Forelimb muscle (tissue), 1 donor: ENCODE data around the gene NOXA1. TPM values are rescaled to one million over a fixed set of nuclear protein-coding genes. Genes with fewer than 3 reads are reported as not detected.
"Not testable (repeated sequence)": the region's sequence is repeated elsewhere in the genome, so short reads cannot be mapped to it uniquely, and the experiment has no call there.

Experiments used
- DNase-seq: peaks from one replicate; pipeline ENCODE4 v3.0.0-alpha.2; 2013; ENCODE audit warnings: low read depth
- polyA plus RNA-seq: library from polyadenylated mRNA; unstranded; fragments of 120-200 nt; gene quantifications from one replicate; pipeline ENCODE4 v1.2.1, GENCODE V29; 2013; ENCODE audit not compliant: insufficient read length

Gene NOXA1, protein sequence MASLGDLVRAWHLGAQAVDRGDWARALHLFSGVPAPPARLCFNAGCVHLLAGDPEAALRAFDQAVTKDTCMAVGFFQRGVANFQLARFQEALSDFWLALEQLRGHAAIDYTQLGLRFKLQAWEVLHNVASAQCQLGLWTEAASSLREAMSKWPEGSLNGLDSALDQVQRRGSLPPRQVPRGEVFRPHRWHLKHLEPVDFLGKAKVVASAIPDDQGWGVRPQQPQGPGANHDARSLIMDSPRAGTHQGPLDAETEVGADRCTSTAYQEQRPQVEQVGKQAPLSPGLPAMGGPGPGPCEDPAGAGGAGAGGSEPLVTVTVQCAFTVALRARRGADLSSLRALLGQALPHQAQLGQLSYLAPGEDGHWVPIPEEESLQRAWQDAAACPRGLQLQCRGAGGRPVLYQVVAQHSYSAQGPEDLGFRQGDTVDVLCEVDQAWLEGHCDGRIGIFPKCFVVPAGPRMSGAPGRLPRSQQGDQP
- 2.2 TPM for polyA plus RNA-seq

DNA sequence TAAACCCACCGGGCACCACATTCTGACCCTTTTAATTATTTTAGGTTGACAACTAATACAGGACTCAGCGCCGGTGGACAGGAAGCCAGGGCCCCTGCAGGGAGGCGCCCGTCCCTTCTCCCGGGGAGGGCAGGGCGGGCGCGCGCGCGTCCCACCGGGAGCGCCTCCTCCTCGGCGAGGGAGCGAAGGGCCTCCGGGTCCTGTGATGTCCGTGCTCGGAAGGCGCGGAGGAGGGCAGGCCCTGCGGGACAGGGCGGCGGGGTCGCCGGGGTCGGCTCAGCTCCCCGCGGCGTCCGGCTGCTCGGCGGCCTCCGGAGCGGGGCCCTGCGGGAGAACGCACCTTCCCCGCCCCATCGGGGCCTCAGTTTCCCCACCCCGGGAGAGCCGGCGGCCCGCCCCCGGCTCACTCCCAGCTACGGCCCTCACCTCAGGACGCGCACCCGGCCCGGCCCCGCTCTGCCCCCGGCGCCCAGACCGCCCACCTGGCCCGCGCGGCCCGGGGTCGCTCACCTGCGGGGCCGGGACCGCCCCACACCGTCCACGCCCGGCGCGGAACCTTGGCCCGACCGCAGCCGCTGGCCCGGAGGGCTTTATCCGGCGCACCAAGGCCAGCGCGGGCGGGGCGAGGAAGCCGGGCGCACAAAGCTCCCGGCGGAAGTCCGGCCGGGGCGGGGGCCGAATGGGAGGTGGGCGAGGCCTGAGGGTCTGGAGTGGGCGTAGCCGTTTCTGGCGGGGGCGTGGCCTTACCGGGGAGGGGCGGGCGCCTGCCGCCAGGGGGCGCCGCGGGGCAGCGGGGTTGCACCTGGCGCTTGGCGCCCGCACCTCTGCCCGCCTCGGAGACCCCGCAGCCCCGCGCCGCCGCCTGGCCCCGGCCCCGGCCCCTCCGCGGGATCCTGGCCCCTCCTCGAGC, at the start of gene NOXA1, which contains the start of gene EXD3:
Gene NOXA1, plus strand, starts transcription at position 790 of the 910 bp plus-strand sequence. CDS start 137 bp downstream, outside the sequence.
Gene EXD3, minus strand, starts transcription at position 559 of the 910 bp plus-strand sequence. CDS start 27,805 bp downstream, outside the sequence.
- no peak for DNase-seq

DNA sequence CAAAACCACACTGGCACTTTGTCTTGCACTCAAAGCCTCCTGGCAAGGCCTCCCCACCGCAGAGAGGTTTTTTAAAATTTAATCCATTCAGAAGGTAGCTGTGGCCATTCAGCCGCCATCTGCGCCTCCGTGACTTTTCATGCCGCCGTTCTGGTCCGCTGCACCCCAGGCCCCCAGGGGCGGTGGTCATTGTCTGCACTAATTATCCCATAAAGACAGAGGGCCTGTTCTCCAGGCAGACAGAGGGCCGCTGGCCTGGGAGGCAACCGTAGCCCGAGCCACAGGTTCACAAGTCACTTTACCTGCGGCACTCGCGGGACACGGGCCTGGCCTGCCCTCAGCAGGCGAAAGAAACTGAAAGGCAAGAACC, 49.6 kb upstream of the NOXA1 start:
- no peak for DNase-seq

DNA sequence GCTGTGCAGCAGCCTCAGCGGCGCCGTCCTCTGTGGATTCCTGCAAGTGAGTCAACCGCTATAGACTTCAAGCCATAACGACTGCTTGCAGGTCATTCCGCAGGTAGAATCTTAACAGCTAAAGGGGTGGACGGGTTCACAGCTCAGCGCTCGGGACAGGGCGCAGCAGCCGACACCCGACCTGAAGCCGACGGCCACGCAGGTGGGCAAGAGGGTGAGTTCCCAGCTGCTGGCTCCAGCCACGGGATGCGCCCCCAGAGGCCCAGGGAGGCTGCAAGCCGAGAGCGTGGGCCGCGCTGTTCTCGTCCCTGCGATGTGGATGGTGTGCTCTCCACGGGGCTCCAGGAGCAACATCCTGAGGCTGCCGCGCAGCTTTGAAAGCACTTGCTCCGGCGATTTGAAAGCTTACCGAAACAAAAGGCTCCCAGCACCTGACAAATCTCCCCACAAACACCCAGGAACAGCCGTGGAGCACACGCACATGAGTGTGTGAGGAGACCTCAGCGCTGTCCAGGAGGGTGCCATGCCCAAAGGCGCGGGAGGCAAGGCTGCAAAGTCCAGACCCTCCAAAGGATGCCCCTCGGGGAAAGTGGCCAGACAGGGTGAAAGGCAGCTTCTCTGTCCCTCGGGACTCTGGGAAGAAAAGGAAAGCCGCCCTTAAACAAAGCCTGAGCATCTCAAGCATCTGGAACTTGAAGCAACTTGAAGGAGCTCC, 48.9 kb upstream of the NOXA1 start:
- no peak for DNase-seq

DNA sequence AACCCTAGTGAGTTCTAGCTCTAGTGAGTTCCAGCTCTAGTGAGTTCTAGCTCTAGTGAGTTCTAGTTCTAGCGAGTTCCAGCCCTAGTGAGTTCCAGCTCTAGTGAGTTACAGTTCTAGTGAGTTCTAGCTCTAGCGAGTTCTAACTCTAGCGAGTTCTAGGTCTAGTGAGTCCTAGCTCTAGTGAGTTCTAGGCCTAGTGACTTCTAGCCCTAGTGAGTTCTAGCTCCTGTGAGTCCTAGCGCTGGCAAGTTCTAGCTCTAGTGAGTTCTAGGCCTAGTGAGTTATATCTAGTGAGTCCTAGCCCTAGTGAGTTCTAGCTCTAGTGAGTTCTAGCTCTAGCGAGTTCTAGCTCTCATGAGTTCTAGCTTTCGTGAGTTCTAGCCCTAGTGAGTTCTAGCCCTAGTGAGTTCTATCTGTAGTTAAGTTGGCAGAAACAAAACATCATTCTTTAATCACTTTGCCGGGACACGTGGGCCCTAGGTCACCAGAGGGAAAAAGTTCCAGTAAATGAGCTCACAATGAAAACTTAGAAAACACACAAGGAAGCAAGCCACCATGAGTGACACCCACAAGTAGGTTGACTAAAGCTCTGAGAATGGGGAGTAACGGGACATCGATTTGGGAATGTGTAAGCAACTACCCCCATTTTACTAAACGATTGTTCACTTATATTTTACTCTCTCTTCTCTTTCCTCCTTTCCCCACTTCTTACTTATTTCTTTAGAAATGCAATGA, 47.7 kb upstream of the NOXA1 start:
- no peak for DNase-seq

DNA sequence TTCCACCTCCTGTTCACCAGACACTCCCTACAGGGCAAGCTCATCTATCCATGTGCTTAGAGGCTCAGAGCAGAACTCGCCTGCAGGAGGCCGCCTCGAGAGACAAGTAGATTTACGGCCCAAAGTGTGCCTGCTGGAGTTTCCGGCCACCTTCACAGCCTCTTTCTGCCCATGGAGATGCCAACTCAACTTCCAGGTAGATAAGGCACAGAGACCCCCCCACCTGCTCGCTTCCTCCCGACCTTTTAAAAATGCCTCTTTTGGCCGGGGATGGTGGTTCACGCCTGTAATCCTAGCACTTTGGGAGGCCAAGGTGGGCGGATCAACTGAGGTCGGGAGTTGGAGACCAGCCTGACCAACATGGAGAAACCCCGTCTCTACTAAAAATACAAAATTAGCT, 46.8 kb upstream of the NOXA1 start:
- DNase-seq = no peak

DNA sequence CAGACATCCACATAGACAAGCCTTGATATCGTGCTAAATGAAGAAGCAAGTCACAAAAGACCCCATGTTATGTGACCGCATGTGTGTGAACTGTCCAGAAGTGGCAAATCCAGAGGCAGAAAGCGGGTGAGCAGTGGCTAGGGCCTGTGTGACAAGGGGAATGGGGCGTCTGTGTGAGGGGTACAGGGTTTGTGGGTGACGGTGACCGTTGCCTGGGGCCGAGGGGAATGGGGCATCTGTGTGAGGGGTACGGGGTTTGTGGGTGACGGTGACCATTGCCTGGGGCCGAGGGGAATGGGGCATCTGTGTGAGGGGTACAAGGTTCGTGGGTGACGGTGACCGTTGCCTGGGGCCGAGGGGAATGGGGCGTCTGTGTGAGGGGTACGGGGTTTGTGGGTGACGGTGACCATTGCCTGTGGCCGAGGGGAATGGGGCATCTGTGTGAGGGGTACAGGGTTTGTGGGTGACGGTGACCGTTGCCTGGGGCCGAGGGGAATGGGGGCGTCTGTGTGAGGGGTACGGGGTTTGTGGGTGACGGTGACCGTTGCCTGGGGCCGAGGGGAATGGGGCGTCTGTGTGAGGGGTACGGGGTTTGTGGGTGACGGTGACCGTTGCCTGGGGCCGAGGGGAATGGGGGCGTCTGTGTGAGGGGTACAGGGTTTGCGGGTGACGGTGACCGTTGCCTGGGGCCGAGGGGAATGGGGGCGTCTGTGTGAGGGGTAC, 44.3 kb upstream of the NOXA1 start:
- not testable (repeated sequence) for DNase-seq

DNA sequence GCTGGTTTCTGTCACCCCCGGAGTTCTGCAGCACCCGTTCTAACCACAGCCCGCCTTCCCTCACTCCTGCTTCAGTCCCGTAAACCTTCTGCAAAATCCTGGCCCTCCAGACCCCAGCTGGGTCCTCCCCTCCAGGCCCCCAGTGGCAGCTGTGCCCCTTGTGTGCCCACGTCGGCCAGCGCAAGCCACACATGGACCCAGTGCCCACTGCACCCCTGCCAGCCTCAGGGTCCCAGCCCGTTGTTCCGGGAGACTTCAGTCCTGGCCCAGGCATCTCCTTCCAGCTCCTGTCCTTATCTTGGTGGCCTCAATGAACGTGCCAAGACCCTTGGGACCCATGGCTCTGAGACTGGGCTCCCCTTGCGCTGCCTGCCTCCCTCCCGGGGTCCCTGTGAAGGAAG, 43.4 kb upstream of the NOXA1 start:
- DNase-seq = no peak

DNA sequence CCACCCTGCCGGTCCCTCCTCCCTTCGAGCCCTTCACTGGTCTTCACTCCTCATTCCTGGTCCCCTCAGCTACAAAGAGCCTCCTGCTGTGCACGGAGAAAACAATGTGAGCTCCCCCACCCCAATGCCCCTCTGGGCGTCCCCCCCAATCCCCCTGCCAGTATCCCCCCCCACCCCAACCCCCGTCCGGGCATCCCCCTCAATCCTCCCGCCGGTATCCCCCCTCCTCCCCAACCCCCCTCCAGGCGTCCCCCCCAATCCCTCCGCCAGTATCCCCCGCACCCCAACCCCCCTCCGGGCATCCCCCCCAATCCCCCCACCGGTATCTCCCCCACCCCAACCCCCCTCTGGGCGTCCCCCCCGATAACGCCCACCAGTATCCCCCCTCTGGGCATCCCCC, 43.0 kb upstream of the NOXA1 start:
- no peak for DNase-seq

DNA sequence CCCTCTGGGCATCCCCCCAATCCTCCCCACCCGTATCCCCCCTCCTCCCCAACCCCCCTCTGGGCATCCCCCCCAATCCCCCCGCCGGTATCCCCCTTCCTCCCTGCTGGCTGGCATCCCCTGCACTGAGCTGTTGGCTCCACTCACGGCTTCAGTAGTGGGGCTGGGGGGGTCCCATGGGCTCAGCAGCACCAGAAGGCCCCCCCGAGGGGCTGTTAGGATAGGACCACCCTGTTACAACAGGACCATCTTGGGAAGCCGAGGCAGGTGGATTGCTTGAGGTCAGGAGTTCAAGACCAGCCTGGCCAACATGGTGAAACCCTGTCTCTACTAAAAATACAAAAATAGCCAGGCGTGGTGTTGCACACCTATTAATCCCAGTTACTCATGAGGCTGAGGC, 42.6 kb upstream of the NOXA1 start:
- DNase-seq = no peak

DNA sequence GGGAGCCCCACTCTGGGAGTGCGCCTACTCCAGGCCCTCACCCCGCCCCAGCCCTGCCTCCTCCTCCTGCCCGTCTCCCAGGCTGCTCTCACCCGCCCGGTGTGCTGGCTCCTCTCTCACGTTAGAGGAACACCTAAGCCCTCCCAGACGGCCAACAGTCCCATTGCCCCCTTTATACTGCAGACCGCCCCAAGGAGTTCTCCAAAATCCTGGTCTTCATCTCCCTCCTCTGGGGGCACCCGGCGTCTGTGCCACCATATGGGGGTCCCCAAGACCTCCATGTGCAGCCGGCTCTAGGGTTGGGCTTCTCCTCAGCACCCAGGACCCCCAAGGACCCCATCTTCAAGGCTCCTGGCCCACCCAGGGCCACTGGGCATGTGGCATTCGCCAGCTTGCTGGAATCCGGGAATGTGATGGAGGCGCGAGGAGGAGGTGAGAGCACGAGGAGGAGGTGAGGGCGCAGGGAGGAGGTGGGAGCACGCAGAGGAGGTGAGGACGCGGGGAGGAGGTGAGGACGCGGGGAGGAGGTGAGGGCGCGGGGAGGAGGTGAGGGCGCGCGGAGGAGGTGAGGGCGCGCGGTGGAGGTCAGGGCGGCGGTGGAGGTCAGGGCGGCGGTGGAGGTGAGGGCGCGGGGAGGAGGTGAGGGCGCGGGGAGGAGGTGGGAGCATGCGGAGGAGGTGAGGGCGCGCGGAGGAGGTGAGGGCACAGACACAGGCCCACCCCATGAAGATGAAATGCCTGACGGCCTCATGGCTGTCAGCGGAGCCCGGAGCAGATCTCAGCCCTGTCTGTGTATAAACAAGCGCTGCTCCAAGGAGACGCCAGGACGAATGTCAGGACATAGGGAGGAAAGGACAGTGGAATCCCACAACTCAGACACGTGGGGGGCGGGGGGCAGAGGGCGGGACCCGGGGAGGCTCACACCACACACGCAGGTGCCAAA, 41.4 kb upstream of the NOXA1 start:
- no peak for DNase-seq

DNA sequence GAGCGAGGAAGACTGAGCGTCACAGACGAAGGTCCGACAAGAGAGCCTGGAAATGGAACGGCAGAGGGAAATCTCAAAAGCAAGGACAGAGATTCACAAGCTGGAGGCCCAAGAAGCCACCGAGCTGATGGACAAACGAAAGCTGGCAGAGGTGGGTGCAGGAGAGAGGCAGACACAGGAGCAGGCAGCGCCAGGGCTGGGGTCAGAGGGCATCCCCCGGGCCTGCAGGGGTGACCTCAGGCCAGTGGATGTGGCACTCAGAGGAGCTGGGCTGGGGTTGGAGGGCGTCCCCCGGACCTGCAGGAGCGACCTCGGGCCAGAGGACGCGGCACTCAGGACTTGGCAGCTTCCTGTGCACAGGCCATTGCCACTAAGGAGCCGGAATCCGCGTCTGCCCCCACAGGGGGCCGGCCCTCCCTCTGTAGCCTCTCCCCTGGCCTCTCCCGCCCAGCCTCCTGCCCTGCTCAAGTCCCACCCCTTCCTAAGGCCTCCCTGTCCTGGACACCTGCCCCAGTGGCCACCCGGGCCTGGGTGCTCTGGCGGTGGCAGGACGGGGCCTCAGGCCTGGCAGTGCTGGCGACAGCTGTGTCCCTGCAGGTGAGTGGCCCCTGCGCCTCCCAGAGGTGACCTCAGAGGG, 40.6 kb upstream of the NOXA1 start:
- no peak for DNase-seq

DNA sequence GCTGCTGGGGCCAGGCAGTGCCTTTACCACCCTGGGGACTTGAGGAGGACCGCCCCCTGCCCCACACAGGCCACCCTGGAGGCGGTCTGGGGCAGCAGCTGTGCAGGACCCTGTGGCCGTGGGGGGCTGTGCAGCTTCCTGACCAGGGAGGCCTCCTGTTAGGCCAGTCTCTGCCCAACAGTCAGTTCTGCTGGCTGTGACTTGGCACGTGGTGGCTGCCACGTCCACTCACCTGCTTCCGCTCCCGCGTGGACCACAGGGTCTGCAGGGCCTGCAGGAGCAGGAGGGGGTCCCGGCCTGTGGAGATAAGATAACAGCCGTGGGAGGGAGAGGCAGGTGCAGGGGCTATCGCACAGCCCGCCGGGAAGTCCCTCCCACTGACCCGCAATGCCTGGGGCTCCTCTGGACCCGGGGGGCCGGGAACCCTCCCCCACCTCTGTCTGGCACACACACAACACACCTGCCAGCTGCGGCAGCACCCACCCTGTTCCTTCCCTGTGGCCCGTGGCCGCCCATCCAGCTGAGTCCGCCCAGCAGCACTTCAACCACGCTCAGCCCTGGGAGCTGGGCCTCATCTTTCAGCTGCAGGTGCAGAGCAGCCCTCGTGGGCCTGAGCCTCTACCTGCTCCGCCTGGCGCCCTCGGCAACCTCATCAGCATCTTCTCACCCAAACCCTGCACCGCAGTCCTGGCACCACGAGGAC, 40.0 kb upstream of the NOXA1 start:
- DNase-seq = no peak

DNA sequence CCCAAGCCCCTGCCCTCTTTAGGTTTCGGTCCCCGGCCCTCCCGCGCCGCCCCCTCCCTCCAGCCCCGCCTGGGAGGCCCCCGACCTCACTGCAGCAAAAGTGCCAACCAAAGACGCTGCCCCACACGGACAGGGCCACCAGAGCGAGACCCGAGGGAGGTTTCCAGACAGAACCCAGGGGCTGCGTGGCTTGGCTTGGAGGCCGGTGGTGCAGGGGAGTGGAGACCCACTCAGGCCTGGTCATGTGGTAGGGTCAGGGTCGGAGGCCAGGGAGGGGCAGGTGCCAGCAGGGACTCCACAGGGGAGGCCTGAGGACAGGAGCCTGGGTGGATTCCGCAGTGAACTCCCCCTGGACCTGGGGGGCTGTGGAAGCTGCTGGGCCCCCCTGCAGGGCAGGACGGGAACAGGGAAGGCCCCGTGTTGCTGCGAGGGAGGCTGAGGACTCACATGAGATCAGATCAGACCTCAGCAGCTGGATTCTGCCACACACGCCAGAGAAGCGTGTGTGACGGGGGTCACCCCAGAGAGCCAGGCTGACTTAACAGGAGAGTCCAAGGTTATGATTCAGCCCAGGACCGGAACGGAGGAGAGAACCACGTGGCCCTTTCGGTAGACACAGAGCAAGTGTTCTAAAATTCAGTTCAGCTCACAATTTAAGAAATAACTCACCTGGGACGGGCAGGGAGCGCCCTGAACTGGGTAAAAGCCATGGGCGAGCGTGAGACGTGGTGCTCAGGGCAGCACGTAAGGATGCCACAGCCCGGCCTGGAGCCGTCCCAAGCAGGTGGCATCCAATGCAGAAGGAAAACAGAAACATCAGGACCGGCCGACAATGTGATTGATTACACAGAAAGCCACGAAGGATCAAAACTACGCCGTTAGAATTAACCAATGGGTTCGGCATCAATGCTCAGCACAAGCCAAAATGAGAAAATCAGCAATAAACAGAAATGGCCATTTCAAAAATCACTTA, 39.1 kb upstream of the NOXA1 start:
- DNase-seq = no peak

DNA sequence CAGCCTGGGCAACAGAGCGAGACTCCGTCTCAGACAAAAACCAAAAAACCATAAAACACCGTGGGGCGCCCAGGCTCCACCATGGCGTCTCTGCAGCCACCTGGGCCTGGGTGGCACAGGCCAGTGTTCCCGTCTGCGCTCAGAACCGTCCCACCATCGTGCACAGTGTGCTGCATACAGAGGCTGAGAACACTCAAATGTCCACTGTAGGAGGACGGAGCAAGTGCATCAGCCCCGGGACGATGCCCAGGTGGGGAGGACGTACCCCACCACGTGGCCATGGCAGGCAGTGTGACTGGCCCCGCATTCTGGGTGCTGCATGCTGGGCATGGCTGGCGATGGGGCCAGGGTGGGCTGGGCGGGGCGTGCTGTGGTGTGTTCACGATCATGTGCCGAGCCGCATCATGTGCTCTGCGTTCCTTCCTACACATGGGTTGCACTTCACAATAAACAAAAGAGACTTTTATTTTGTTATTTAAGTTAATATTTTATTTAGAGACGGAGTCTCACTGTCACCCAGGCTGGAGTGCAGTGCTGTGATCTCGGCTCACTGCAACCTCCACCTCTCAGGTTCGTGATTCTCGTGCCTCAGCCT, 38.0 kb upstream of the NOXA1 start:
- DNase-seq = no peak

DNA sequence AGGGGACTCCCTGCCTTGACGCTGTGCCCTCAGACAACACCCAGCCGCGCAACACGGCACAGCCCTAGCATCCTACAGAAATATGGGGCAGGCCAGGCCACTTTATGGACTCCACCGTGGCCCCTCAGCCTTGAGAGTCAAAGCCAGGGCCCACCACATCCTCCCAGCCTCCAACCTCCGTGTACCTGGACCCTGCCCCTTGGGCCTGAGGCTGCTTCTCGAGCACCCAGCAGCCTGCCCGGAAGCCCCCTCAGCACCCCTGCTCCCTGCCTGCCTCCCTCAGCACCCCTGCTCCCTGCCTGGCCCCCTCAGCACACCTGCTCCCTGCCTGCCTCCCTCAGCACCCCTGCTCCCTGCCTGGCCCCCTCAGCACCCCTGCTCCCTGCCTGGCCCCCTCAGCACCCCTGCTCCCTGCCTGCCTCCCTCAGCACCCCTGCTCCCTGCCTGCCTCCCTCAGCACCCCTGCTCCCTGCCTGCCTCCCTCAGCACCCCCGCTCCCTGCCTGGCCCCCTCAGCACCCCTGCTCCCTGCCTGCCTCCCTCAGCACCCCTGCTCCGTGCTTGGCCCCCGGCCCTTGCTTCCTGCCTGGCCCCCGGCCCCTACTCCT, 36.6 kb upstream of the NOXA1 start:
- DNase-seq = not testable (repeated sequence)
